NCI-H2081 (cell line): ENCODE measurements around the gene CCDC8.
"Not testable (repeated sequence)": the region's sequence is repeated elsewhere in the genome, so short reads cannot be mapped to it uniquely, and the experiment has no call there.

Source experiments
- DNase-seq, 2 experiments: peaks; one replicate each; lab custom pipeline; 2025; lab: John Stamatoyannopoulos, UW

The CCDC8 gene

DNA sequence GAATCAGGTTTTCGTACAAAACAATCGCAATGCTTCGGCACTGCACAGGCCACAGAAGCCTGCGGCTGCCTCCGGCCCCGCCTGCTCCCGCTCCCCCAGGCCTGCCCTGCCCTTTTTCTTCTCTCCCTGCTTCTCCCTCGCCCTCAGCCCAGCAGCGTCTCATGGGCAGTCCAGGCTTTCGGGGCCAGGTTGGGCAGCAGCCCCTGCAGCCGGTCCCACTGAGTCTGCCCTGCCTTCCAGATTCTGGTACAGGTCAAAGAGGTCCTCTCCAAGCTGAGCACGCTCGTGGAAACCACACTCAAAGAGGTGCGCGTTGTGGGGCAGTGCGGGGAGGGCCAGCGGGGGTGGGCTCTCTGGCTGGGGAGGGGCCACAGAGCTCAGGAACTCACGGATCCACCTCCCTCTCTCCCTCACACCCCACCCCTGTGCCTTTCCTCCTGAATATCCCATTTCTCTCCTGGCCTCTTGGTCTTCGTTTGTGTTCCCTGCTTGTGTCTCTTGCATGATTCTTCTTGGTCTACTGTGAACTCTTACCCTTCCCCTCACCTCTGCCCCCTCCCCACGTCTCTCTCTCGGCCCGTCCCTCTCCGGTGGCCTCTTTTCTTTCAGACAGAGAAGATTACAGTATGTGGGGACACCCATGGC, 30.1 kb downstream of the CCDC8 start:
- DNase-seq: no peak

DNA sequence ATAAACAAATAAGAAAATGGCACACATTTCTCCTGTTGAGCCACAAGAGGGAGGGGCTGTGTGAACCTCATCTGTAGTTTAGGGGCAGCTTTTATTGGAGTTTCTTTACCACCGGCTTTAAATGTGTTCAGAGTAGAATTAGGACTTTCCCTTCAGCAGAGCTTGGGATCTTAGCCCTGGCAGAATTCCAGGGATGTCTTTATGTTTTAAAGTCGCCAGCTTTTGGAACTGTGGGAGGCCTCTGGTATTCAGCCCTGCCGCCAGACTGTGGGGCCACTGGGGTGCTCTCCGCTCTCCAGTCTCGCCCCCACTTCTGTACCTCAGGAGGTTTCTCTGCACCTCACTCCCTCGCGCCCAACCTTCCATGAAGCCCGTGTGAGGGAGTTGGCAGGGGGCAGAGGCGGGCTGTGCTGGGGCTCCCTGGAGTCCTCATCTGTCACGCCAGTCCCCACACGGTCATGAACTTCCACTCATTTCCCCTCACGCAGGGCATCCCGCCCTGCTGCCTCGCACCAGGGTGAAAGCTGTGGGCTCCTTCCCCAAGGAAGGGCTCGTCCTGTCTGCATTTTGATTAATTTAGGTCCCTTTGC, 31.5 kb downstream of the CCDC8 start:
- no peak for DNase-seq

DNA sequence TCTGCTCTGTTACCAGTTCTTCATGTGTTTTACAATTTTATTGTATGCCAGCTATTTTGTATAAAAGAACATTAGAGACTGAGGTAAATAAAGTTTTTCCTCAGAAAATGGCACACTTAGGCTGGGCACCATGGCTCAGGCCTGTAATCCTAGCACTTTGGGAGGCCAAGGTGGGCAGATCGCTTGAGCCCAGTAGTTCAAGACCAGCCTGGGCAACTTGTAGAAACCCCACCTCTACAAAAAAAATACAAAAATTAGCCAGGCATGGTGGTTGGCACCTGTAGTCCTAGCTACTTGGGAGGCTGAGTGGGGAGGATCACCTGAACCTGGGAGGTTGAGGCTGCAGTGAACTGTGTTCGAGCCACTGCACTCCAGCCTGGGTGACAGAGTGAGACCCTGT, 32.0 kb downstream of the CCDC8 start:
- no peak for DNase-seq

DNA sequence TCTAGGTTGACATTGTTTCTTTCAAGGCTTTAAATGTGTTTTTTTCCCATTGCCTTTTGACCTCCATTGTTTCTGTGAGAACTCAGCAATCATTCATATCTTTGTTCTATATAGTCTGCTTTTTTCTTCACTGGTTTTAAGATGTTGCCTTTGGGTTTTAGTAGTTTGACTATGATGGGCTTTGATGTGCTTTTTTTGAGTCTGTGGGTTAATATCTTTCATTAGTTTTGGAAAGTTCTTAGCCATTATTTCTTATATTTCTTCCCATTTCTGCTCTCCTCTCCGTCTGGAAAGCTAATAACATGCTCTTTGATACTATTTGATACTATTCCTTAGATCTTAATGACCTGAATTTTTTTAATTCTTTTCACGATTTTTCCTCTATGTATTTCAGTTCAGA, 32.7 kb downstream of the CCDC8 start:
- DNase-seq: no peak

DNA sequence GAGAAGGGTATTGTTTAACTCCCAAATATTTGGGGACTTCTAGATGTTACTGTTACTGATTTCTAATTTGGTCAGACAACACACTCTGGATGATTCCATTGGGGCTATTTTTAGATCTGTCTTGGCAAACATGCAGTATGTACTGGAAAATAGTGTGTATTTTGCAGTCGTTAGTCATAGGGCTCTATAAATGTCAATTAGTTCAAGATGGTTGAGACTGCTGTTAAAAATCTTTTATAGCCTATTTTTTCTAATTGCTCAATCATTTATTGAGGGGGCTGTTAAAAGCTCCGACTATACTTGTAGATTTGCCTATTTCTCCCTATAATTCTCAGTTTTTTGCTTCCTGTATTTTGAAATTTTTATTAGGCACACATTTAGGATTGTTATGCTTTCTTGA, 35.1 kb downstream of the CCDC8 start:
- peak in 1 of 2 experiments; percentile 54 for DNase-seq

DNA sequence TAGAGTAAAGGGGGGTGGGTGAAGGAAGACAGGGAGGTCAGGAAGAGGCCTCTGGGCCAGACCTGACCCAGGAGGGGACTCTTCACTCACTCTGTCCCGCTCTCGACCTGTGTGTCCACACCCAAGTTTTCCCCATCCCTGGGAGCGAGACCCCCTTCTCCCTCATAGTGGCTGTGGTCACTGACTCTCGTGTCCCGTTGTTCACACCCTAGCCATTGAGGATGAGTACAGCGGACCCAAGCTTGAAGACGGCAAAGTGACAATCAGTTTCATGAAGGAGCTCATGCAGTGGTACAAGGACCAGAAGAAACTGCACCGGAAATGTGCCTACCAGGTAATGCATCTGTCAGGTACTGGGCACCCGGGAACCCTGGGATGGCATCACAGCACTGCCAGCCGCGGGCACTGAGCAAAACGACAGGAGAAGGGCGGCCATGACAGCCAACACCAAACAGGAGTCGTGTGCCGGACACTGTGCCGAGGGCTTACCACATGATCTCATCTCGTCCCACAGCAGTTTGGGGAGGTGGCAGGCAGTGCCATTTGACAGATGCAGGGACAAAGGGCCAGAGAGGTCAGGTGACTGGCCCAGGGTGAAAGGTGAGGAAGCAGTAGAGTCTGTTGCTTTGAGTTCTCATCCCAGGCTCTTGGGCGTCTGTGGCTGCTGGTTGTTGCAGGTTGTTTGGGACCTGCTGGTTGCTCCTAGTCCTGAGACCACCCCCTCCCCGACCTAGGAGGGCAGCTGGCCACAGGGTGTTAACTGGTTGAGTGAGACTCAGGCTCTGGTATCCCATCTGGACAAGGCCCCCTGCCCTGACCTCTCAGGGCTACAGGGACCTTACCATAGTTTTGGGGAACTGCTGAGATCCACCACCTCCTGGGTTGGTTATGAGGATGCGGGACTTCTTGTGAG, 36.9 kb downstream of the CCDC8 start:
- DNase-seq: no peak

DNA sequence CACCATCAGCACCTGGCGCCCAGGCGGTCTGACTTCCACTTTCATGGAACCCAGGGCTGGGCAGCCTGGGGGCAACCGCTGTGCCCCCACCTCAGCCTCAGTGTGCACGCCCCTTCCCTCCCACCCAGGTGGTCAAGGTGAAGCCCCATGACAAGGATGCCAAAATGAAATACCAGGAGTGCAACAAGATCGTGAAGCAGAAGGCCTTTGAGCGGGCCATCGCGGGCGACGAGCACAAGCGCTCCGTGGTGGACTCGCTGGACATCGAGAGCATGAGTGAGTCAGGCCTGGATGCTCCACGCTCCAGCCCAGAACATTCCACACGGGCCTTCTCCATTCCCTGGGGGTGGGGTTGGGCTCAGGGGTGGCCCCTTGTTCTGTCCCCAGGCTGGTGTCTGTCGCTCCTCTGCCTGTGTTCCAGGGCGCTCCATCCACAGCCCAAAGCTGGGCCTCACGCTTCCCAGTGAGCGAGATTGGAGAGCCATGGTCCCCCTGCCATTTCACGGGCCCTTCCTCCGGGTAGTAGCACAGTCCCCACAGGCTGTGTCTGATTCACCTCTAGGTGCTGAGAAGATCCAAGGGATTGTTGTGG, 37.8 kb downstream of the CCDC8 start:
- DNase-seq: not testable (repeated sequence)

DNA sequence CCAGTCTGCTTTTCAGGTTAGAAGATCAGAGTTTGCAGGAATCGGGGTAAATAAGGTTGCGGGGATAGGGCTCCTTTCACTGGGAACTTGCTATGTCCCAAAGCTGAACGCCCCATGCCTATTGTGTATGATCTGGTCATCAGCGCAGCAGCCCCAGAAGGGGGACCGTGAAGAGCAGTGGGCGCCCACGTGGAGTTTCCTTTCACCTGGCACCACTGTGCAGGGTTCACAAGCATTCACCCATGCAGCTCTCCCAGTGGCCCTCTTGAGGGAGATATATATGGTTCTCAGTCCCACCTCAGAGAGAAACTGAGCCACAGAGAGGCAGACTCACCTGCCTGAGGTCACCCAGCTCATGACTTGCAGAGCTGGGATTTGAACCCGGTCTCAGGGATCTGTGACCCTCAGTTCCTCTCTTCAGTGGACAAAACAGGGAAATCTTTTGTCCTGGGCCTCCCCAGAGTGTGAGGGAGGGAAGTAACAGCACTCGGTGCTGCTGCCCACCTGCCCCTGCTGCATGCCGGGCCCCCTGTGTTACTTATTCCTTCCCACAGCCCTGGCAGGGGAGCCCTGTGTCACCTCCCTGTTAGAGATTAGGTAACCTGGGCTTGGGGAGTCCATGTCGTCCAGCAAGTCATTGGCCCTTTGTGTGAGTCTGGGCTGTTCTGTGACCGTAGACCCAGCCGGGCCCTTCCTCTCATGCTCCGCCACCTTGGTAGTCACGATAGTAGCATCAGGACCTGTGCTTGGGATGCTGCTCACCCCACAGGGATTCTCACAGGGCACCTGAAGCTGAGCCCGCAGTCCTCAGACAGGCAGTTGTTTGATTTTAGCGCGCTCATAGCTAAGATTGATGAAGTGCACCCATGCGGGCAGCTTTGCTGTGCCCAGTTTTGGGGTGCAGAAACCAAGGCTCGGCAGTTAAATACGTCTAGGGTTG, 38.6 kb downstream of the CCDC8 start:
- DNase-seq: no peak

DNA sequence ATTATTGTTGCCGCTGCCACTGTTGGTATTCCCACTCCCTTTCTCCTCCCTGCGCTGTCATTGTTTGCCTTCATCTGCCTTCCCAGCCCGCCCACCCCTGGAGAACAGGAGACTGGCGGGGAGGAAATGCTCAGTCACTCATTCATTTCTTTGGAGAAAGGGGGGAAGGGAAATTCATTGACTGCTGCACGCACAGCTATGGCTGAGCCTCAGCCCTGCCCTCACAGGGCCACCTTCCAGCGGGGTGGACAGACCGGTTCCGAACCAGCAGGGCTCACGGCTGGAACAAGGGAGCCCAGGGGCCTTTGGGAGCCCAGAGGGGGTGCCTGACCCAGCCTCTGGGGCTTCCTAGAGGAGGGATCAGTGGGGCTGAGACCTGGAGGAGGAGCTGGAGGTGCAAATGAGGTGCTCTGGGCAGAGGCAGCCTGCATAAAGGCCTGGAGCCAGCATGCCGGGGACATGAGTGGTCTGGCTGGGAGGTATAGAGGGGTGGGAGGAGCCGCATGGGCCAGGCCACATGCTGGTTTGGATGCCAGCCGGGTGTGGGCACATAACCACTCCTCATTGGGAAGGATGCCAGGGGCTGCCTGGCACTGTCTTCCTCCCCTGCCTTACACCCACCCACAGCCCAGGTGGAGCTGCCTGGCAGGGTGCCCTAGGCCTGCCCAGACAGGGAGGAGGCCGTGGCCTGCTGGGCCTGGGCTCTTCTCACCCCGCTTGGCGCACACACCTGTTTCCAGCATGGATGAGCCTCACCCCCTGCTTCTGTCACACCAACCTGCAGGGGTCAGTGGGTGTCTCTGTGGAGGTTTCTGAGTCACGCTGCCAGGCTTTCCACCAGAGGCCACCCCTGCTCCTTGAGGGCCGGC, 39.6 kb downstream of the CCDC8 start:
- DNase-seq: peak; percentile 96 to 99

DNA sequence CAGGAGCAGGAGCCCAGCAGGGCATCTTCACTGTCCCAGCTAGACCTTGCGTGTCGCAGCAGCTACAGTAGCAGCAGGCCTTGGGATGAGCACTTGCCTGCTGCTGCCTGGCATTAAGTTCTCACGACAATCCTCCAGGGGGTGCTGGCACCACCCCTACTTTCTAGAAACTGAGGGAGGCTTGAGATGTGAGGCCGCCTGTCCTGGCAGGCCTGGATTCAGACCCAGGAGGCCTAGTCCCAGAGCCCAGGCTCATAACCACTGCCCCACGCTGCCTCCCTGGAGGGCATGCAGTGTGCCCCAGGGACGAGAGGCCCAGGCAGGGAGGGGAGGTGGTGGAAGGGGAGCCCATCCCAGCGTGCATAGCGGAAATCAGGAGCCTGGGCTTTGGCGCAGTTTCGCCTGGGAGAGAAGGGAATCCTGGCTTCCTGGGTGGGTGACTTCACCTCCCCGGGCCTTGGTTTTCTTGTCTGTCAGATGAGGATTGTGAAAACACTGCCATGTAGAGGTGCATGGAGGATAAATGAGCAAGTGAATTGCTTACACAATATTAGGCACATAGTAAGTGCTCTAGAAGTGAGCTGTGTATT, 40.4 kb downstream of the CCDC8 start:
- DNase-seq: peak in 1 of 2 experiments; percentile 47

DNA sequence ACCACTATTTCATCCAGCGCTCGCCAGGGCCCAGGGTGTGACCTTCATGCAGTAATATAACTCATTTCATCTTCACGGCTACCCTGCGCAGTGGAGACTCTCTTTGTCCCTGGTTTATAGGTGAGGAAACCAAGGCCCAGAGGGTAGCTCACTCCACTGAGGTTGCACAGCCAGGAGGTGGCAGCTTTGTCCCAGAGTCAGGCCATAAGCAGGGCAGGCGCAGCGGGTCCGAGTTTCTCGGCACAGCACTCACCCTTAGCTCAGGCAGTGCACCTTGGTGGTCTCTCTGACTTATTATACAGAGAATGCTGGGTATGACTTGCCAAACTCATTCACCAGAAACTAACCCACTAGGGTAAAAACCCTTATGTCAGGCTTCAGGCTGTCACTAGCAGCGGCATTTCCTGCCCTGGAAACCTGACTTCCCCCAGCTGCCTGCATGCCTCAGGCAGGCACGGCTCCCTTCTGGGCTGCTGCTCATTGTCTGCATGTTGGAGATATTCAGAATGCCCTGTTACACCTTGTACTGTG, 41.9 kb downstream of the CCDC8 start:
- DNase-seq: no peak

DNA sequence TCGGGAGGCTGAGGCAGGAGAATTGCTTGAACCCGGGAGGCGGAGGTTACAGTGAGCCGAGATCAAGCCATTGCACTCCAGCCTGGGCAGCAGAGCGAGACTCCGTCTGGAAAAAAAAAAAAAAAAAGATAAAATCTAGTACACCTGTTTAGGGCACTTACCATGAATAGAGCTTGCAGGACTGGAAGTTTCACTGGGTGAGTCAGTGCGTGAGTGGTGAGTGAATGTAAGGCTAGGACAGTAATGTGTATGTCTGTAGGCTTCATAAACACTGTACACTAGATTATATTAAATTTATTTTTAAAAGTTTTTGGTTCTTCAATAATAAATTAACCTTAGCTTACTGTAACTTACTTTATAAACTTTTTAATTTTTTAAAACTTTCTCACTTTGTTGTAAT, 43.5 kb downstream of the CCDC8 start:
- no peak for DNase-seq

DNA sequence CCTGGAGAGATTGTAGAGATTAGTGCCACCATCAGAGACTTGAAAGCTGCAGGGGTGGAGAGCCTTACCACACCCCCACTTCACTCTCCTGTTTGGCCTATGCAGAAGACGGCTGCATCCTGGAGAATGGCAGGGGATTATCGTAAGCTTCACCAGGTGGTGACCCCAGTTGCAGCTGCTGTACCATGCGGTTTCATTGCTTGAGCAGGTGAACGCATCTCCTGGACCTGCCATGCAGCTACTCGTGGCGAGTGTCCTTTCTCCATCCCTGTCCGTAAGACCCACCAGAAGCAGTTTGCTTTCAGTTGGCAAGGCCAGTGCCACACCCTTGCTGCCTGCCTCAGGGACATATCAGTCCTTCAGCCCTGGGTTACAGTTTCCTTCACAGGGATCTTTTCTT, 45.2 kb downstream of the CCDC8 start:
- no peak for DNase-seq

DNA sequence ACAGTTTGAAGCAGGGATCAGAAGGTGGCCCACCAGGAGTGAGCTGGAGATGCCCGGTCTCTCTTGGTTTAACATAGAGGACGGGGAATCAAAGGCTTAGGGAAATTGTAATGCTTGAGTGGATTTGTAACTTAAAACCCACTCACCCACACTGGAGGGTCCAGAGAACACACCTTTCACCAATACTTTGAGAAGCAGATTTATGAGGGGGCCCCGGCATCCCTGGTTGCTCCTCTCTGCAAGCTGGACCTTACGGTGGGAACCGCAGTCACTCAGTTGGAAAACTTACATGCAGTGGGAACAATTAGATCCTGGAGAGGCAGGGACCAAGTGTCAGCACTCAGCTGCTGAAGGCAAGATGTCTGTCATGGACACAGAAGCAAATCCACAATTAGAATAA, 45.9 kb downstream of the CCDC8 start:
- DNase-seq: no peak

DNA sequence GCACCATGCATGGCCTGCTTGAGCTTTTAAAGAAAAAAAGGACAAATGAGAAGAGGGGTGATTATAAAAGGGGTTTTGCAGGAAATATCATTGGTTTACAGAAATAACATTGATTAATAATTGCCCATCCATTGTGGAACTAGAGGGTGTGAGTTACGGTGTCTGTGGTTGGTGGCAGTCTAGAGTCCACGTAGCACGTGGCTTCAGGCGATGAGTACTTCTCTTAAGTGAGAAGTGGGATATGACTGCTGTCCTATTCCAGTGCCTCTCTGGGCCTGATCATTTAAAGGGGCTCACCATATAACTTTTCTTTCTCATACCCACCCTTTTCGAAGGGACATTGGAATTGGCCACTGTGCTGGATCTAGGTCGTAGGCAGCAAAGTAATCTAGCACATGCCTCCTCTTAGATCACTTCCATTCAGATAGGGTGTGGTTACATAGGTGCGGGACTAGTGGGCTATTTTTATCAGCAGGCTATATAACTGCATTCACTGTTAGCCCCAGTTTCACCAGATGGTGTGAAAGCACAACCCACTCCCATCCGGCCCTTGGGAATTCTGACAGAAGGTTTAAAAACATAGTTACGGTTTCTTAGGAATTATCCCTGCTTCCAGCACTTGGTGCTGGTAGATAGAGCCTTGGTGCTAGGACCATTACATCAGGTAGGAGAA, 46.6 kb downstream of the CCDC8 start:
- DNase-seq: no peak

DNA sequence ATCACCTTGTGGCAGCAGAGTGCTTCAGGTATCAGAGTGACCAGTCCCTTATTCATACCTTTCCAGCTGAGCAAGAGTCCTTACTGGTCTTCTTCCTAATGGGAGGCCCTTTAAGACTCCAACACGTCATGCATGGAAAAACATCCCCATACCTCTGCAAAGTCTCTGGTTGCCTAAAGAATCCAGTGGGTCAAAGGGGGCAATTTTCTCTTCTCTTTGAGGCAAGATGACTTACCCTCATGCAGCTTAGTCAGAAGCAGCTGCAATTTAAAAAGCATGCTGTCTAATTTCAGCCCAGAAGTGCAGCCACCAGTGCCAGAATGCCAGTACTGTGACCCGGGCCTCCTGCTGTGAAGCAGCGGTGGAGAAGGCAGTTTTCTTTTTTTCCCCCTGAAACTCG, 47.8 kb downstream of the CCDC8 start:
- no peak for DNase-seq

DNA sequence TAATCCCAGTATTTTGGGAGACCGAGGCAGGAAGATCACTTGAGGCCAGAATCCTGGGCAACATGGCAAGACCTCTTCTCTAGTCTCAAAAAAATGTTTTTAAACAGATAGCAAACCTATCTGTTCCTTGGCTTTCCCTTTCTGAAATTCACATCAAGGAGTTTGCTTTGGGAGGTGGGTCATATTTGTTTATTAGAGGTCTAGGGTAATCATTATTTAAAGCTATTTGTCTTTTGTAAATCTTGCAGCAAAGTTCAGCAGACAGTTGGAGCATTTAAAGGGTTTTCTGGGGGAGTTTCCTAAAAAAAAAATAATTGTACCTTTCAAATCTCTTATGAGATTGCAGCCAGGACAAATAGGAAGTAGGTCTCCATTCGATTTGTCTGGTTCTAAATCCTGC, 49.0 kb downstream of the CCDC8 start:
- no peak for DNase-seq

DNA sequence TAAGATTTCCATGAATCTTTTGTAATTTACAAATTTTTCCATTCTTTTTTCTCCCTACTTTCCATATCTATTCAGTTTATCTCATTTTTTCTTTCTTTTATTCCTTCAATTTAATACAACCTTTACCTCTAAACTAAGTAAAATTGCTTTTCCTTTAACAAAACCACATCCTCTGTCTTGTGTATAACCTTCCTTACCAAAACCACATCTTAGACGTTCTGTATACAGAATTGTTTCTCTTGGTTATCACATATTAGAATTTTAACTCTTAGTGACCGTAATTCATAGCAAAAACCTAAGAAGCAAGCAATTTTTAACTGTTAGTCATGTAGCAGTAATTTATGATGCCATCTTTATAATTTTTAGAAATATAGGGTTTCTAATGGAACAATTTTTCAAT, 51.4 kb downstream of the CCDC8 start:
- no peak for DNase-seq
